Hepatocyte (in vitro differentiated cells): ENCODE measurements around the gene EYS. TPM values are rescaled to one million over a fixed set of nuclear protein-coding genes. Genes with fewer than 3 reads are reported as not detected.

Source experiments
- DNase-seq: peaks from one replicate; pipeline ENCODE4 v3.0.0-alpha.2; 2016; ENCODE audit warnings: low spot score
- H2AFZ ChIP-seq: fragments of 200-600 bp; sonication (generic); 2 replicates; pipeline ENCODE4 v1.6.0; 2016; ENCODE audit warnings: antibody characterized with exemption, mild to moderate bottlenecking
- H3K27ac ChIP-seq: fragments of 200-600 bp; sonication (generic); 2 replicates; pipeline ENCODE4 v1.5.1; 2016; ENCODE audit warnings: mild to moderate bottlenecking
- H3K27me3 ChIP-seq: fragments of 200-600 bp; sonication (generic); 2 replicates; pipeline ENCODE4 v1.6.1; 2016
- H3K36me3 ChIP-seq: fragments of 200-600 bp; sonication (generic); replicated peaks from 2 replicates; pipeline ENCODE4 v1.5.1; 2016; ENCODE audit warnings: low read depth; ENCODE audit not compliant: insufficient read depth
- H3K4me1 ChIP-seq: fragments of 200-600 bp; sonication (generic); 2 replicates; pipeline ENCODE4 v1.5.1; 2016; ENCODE audit warnings: mild to moderate bottlenecking, moderate library complexity; ENCODE audit not compliant: insufficient read depth
- H3K4me2 ChIP-seq: fragments of 200-600 bp; sonication (generic); 2 replicates; pipeline ENCODE4 v1.6.0; 2016
- H3K4me3 ChIP-seq: fragments of 200-600 bp; sonication (generic); 2 replicates; pipeline ENCODE4 v1.5.1; 2016; ENCODE audit warnings: mild to moderate bottlenecking
- H3K79me2 ChIP-seq: fragments of 200-600 bp; sonication (generic); 2 replicates; pipeline ENCODE4 v1.6.0; 2017; ENCODE audit warnings: mild to moderate bottlenecking
- H3K9me2 ChIP-seq: fragments of 200-600 bp; sonication (generic); replicated peaks from 2 replicates; pipeline ENCODE4 v1.6.0; 2017; ENCODE audit warnings: mild to moderate bottlenecking; ENCODE audit not compliant: insufficient read depth
- H3K9me3 ChIP-seq: fragments of 200-600 bp; sonication (generic); 2 replicates; pipeline ENCODE4 v1.5.1; 2016; ENCODE audit warnings: low read depth, mild to moderate bottlenecking
- H4K20me1 ChIP-seq: fragments of 200-600 bp; sonication (generic); 2 replicates; pipeline ENCODE4 v1.6.0; 2016; ENCODE audit warnings: mild to moderate bottlenecking; ENCODE audit not compliant: insufficient read depth, poor library complexity, severe bottlenecking
- EZH2 ChIP-seq: fragments of 200-600 bp; sonication (generic); IDR thresholded peaks from 2 replicates; pipeline ENCODE4 v1.6.1; 2016; ENCODE audit warnings: antibody characterized with exemption, mild to moderate bottlenecking, borderline replicate concordance
- EZH2phosphoT487 ChIP-seq: fragments of 200-600 bp; sonication (generic); IDR thresholded peaks from one replicate; pipeline ENCODE4 v1.6.1; 2018; ENCODE audit warnings: antibody characterized with exemption, mild to moderate bottlenecking, low read depth, moderate library complexity; ENCODE audit not compliant: unreplicated experiment, severe bottlenecking
- WGBS: methylation state at CpG from one replicate; pipeline ENCODE4 v1.1.6; 2016; ENCODE audit warnings: low lambda C conversion rate; ENCODE audit errors: missing lambda C conversion rate; 5-methylcytosine and 5-hydroxymethylcytosine counted together
- polyA plus RNA-seq: library from polyadenylated mRNA; unstranded; fragments of >200 nt; fragmentation: Nextera tagmentation; extraction: Ambion mirVana; gene quantifications from 2 replicates; pipeline ENCODE4 v1.2.1, GENCODE V29; 2016
- total RNA-seq: library from RNA; depleted of rRNA; stranded (reverse); fragments of >200 nt; gene quantifications from 2 replicates; pipeline ENCODE4 v1.2.3, GENCODE V29; 2014
- TF ChIP-seq, protein P1 (sequence below): fragments of 200-600 bp; sonication (generic); IDR thresholded peaks from 2 replicates; pipeline ENCODE4 v1.5.1; 2016; ENCODE audit warnings: antibody characterized with exemption, mild to moderate bottlenecking; ENCODE audit not compliant: poor library complexity

Gene EYS
- total and polyA plus RNA-seq, 2 experiments from 2014 or later = 0.57 to 0.68 TPM

- no peaks in the 10 kb centered on the region for H3K4me1 ChIP-seq
- WGBS = 93% methylated on average over 5 of the region's 5 CpGs
- no peak overlapping the region for H3K4me2 ChIP-seq
- no peaks in the 10 kb centered on the region for H4K20me1 ChIP-seq
- H2AFZ ChIP-seq = no peak overlapping the region
- H3K4me3 ChIP-seq = no peak overlapping the region
- no peaks in the 10 kb centered on the region for H3K9me2 ChIP-seq
- TF ChIP-seq EZH2 = no peak
- TF ChIP-seq, protein P1, sequence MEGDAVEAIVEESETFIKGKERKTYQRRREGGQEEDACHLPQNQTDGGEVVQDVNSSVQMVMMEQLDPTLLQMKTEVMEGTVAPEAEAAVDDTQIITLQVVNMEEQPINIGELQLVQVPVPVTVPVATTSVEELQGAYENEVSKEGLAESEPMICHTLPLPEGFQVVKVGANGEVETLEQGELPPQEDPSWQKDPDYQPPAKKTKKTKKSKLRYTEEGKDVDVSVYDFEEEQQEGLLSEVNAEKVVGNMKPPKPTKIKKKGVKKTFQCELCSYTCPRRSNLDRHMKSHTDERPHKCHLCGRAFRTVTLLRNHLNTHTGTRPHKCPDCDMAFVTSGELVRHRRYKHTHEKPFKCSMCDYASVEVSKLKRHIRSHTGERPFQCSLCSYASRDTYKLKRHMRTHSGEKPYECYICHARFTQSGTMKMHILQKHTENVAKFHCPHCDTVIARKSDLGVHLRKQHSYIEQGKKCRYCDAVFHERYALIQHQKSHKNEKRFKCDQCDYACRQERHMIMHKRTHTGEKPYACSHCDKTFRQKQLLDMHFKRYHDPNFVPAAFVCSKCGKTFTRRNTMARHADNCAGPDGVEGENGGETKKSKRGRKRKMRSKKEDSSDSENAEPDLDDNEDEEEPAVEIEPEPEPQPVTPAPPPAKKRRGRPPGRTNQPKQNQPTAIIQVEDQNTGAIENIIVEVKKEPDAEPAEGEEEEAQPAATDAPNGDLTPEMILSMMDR = no peak
- TF ChIP-seq EZH2phosphoT487 = no peak
- no peaks in the 10 kb centered on the region for H3K79me2 ChIP-seq
- no peaks in the 10 kb centered on the region for H3K9me3 ChIP-seq
- no peaks in the 10 kb centered on the region for H3K36me3 ChIP-seq
- no peak overlapping the region for H3K27ac ChIP-seq
- no peak for DNase-seq
- no peaks in the 10 kb centered on the region for H3K27me3 ChIP-seq
Measured at GRCh38 chr6:64727075-64727474, 980.0 kb downstream of the EYS start.

DNA sequence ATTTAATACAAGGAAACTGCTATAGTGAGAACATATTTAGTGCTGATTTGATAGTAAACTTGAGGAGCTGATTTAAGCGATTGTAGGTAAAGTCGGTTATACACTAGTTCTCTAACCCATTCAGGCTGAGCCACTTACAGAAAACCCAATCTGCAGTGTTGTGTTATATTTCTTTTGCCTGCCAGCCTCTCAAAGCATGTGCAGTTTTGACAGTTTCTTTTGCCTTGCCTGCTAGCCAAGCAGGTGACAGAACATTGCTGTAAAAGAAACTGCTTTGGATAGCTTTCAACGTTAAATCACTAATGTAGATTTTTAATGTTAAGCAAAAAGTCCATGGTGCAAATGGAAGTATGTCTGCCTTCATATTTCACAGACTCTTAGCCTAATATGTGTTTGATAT, 982.9 kb downstream of the EYS start:
- H3K4me2 ChIP-seq = no peak overlapping the region
- no peaks in the 10 kb centered on the region for H4K20me1 ChIP-seq
- 85% methylated on average over 3 of the region's 3 CpGs for WGBS
- H3K27ac ChIP-seq = no peak overlapping the region
- no peaks in the 10 kb centered on the region for H3K9me3 ChIP-seq
- H2AFZ ChIP-seq = no peak overlapping the region
- no peak overlapping the region for H3K4me3 ChIP-seq
- H3K27me3 ChIP-seq = no peaks in the 10 kb centered on the region
- no peaks in the 10 kb centered on the region for H3K9me2 ChIP-seq
- H3K36me3 ChIP-seq = no peaks in the 10 kb centered on the region
- DNase-seq = no peak
- no peaks in the 10 kb centered on the region for H3K79me2 ChIP-seq
- TF ChIP-seq EZH2phosphoT487 (no peak), EZH2 (no peak)
- TF ChIP-seq, protein P1 = no peak
- no peaks in the 10 kb centered on the region for H3K4me1 ChIP-seq

DNA sequence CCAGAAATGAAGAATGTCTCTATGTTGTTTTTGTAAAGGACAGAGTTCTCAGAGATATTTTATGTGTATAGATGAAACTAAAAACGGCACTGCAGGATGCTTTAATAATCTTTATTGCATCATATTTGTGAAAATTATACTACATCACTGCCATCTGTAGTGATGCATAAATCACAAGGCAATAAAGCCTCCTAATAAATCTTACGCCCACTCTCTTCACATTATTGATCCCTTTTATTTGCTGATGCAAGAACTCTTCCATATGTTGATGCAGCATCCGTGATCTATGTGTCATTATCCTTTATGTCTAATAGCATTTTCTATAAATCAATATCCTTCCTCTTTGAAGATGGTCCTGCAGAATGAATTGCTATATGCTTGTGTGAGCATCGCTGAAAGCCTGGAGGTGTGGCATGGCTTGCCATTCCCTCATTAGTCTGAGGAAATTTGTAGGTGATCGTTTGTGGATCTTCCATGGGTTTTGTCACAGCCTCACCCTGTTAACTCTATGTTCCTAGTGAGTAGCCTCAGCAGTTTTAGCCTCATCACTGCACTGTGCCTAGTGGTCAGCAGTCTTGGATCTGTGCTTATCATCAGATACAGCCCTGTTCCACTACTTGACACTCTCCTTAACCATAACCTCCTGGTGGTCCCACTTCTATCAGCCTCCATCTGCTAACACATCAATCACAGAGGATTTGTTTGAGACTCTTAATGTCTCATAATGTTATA, 983.5 kb downstream of the EYS start:
- Histone ChIP-seq H3K27me3 (no peaks in the 10 kb centered on the region), H4K20me1 (no peaks in the 10 kb centered on the region), H2AFZ (no peak overlapping the region), H3K4me1 (no peaks in the 10 kb centered on the region), H3K36me3 (no peaks in the 10 kb centered on the region), H3K27ac (no peak overlapping the region), H3K9me3 (no peaks in the 10 kb centered on the region), H3K79me2 (no peaks in the 10 kb centered on the region), H3K4me3 (no peak overlapping the region), H3K9me2 (no peaks in the 10 kb centered on the region), H3K4me2 (no peak overlapping the region)
- DNase-seq = no peak
- 78% methylated on average over 5 of the region's 5 CpGs for WGBS
- no peak for TF ChIP-seq EZH2phosphoT487
- TF ChIP-seq, protein P1 = no peak
- no peak for TF ChIP-seq EZH2
